Heart left ventricle (tissue), 13 donors: ENCODE results near the gene NME7.

ENCODE experiments used
- CTCF ChIP-seq, 12 donors: fragments of 200-600 bp; sonication (generic) in 4 of 12; IDR thresholded peaks; one replicate each; pipeline versions ENCODE4 v1.5.0 to v1.8.0; 2018 to 2022; ENCODE audit warnings: antibody characterized with exemption in 12 of 12, mild to moderate bottlenecking in 5 of 12
- POLR2A ChIP-seq, 2 donors: fragments of 450-650 bp; IDR thresholded peaks; one replicate each; pipeline ENCODE4 v1.6.1; 2017; ENCODE audit warnings: antibody characterized with exemption in 2 of 2, mild to moderate bottlenecking in 2 of 2, moderate library complexity in 2 of 2
- donor health status: ischemic (EF 13 %, LVEDD 7.1; RV severe dilation, severe dysfunction).
- donor health status: DM: no; HTN: yes; CAD: no.
- donor health status: DM: no; HTN: no; CAD: no.
- donor health status: ischemic (EF 25% LVEDD 6.9; RV normal size, moderate dysfunction).
- donor health status: ischemic (EF 25% LVEDD 5.7; RV mildly dilated, moderate dysfunction).
- donor health status: ischemic (EF 35%, LVEDD 5.7; RV mildly dilated, moderate dysfunction).
- donor health status: nonischemic (EF 11% LVEDD 7.7; RV severe dilation, severe dysfunction).
- donor health status: DM: yes; HTN: yes; CAD: no.
- donor health status: PGD.
- donor health status: ischemic (EF 29% LVEDD 5.4; RV normal size, mild dysfunction).
- donor health status: nonischemic (EF 23%, LVEDD 6.1; RV moderate dilation, normal function).

GRCh38 chr1:169099561-169099960 is 268.0 kb downstream of the NME7 start:
- TF ChIP-seq CTCF (IDR thresholded peaks at IDR 0.05) = no peak
- TF ChIP-seq POLR2A (IDR thresholded peaks at IDR 0.05) = no peak
